GM21723 (cell line): ENCODE results near the gene OR2T3.
"Not testable (repeated sequence)": the region's sequence is repeated elsewhere in the genome, so short reads cannot be mapped to it uniquely, and the experiment has no call there.

Experiments
- ATAC-seq: cut with Tn5 transposase; IDR thresholded peaks from one replicate; pipeline ENCODE4 v1.9.1; 2021; ENCODE audit warnings: mild to moderate bottlenecking, moderate library complexity; ENCODE audit not compliant: unreplicated experiment

The OR2T3 gene

DNA sequence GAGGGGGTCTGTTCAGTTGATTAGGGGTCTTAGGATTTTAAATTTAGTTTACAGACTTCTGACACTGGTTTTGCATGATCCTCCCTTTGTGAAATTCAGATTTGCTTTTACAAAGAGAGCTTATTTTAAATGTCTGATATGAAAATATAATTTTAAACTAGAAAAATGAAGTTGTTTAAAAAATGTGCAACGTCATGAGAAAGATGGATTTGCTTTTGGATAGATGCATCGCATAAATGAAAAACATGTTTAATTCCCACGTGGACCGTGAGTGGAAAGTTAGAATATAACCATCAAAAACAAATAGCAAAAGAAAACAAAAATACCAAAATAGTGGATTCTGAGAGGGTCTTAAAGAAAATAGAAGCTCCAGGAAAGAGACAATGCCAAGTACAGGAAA, 2.0 kb upstream of the OR2T3 start:
- ATAC-seq: no peak

DNA sequence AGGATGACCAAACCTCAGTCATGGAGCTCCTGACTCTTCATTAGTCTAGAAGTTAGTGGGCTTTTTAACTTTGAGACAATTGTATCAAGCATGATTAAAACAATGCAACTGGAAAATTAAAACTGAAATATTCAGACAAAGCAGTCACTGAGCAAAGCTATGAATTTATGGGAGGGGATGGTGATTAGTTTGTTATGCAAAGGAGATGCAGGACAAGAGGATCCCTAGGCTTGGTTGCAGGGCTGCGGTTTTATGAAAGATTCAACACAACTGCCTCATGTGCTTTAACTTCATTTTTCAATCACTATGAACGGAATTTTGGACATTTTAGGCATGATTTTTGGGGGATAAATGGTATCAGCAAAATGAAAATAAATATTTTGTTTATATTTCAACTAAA, 1.0 kb upstream of the OR2T3 start:
- not testable (repeated sequence) for ATAC-seq

- ATAC-seq: peak; percentile 89
These were observed 2.5 kb downstream of the OR2T3 start for GRCh38 chr1:248475660-248476059.

GRCh38 chr1:248481686-248482579, 8.8 kb downstream of the OR2T3 start:
- ATAC-seq: peak; percentile 93

DNA sequence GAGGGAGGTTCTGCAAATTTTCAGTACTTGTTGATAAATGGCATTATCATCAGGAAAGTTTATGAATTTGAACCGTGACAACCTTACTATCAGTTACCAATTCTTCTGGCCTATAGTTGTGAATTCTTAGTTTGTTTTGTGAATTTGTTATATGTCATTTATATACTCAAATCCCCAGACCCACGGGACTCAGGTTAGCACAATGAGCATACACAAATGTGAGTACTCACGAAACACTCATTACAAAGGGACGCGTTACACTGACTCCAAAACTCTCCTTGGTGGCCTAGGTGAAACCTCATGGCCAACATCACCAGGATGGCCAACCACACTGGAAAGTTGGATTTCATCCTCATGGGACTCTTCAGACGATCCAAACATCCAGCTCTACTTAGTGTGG, 15.1 kb downstream of the OR2T3 start, which contains the start of gene OR2T5:
Gene OR2T5 (plus strand): TSS at position 301 of the 400 bp plus-strand sequence. CDS start 0 bp downstream, at position 301.
- ATAC-seq: not testable (repeated sequence)

DNA sequence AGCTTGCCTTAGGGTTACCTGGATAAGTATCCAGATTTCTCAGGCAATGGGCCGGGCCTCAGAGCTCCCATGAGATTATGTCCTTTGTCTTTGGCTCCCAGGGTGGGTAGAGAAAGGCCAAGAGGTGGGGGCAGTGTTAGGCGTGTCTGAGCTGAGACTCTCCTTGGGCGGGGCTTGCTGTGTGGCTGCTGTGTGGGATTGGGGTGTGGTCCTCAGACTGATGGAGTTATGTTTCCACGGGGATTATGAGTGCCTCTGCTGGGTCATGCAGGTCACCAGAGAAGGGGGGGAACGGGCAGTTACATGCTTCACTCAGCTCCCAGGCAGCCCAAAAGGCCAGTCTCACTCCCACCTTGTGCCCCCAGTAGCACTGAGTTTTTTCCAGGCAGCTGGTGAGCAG, 23.5 kb downstream of the OR2T3 start:
- not testable (repeated sequence) for ATAC-seq

GRCh38 chr1:248500305-248501035, 27.3 kb downstream of the OR2T3 start:
- ATAC-seq: not testable (repeated sequence)

GRCh38 chr1:248507773-248508172, 34.6 kb downstream of the OR2T3 start, which contains the start of gene OR2G6:
Gene OR2G6 (plus strand): TSS chr1:248508073. CDS start chr1:248521647, 13,574 bp downstream.
- not testable (repeated sequence) for ATAC-seq

DNA sequence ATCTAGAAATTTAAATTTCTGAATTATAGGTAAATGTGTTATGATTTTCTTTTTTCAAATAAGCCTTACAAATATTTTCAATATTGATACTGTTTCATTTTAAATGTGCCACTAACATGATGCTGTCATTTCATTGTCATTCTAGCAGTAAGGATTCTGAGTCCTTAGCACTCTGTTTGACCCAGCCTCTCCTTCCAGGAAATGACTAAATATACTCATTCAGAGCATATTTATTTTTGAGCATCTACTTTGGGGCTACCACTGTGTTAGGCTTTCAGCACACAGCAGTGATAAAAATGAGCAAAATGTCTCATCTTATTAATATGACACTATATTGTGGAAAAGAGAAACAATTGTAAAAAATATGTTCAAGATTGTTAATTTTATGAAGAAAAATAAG, 37.1 kb downstream of the OR2T3 start:
- not testable (repeated sequence) for ATAC-seq

DNA sequence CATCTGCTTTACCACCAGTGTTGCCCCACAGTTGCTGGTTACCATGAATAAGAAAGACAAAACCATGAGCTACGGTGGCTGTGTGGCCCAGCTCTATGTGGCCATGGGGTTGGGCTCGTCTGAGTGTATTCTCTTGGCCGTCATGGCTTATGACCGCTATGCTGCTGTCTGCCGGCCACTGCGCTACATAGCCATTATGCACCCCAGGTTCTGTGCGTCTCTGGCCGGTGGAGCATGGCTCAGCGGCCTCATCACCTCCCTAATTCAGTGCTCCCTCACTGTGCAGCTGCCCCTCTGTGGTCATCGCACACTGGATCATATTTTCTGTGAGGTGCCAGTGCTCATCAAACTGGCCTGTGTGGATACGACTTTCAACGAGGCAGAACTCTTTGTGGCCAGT, 48.7 kb downstream of the OR2T3 start:
- no peak for ATAC-seq
